ENCODE results near the gene EMC1.
"Not testable (repeated sequence)": the region's sequence is repeated elsewhere in the genome, so short reads cannot be mapped to it uniquely, and the experiment has no call there.

EMC1 gene

GRCh38 chr1:19251305-19252196 is at the start of gene EMC1, which contains the start of gene MRTO4:
TSS of gene EMC1 (minus strand) at chr1:19251524. CDS start at chr1:19251509, 15 bp downstream.
TSS of gene MRTO4 (plus strand) at chr1:19251805. CDS start at chr1:19251836, 31 bp downstream.
- peak; percentile 47 for DNase-seq

- no peak for DNase-seq
These were observed 48.9 kb upstream of the EMC1 start for GRCh38 chr1:19300211-19300610.

DNA sequence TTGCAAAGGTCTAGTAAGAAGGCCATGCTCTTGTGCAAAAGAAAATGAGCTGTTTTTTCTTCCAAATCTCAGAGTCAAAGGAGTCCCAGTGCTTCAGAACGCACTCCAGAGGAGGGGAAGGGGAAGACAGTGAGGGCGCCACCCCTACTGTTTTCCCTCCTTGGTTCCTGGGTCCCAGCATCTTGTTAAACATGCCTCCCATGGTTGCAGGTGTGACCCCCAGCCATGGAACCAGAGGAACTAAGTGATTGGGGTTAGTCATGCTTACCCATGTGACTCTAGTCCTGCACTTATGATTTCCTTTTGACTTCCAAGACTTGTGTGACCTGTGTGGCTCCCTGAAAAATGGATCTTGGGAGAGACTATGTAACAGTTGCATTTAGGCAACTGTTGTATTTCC is 43.3 kb upstream of the EMC1 start:
- no peak for DNase-seq

DNA sequence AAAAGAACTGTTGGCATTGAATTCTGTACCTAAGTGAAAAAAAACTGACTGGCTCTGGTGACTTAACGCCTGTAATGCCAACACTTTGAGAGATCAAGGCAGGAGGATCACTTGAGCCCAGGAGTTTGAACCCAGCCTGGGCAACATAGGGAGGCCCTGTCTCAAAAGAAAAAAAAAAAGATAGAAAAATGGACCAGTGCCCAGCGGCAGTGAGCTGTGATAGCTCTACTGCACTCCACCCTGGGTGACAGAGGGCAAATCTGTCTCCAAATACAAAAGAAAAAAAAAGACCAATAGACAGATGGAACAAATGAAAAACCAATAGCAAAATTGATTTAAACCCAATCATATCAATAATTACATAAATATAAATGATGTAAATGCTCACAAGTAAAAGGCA is 37.9 kb upstream of the EMC1 start:
- DNase-seq, result no peak

GRCh38 chr1:19288324-19289241 is 37.3 kb upstream of the EMC1 start, which contains the start of gene AKR7A3:
TSS of gene AKR7A3 (minus strand) at chr1:19288770. CDS start at chr1:19288709, 61 bp downstream.
- not testable (repeated sequence) for DNase-seq

- no peak for DNase-seq
These were observed 36.3 kb upstream of the EMC1 start for GRCh38 chr1:19287436-19288185.

GRCh38 chr1:19285807-19286206 is 34.5 kb upstream of the EMC1 start:
- not testable (repeated sequence) for DNase-seq

DNA sequence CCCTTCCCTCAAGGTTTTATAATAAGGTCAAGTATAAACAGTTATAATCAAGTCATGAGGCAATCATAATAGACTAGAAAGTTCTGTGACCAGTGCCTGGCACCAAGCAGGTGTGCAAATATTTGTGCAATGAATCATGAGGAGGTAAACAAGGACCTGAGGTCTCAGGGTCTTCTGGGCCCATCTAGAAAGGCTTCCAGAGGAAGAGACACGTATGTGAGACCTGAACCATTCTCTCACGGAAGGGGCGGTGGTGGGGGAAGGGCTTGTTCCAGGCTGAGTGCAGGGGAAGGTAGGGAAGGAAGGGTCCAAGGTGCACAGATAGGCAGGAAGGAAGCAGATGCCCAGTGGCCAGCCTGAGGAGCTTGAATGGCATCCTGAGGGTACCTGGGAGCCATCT is 34.0 kb upstream of the EMC1 start:
- DNase-seq, result not testable (repeated sequence)

DNA sequence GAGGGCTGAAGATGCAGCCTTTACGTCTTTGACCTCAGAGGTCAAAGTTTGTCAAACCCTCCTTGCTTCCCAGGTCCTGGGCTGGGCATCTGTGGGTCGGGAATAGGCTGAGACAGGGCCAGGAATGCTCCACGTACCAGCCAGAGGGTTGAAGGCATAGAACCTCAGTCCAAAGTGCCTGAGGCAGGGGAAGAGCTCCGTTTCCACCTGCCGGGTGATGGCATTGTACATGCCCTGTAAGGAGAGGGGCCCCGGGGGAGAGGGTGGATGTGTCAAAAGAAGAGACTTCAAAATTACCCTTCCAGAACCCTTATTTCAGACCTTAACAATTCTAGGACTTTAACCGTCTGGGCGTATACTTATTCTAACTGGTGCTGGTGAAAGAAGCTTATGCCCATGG is 33.6 kb upstream of the EMC1 start:
- no peak for DNase-seq

DNA sequence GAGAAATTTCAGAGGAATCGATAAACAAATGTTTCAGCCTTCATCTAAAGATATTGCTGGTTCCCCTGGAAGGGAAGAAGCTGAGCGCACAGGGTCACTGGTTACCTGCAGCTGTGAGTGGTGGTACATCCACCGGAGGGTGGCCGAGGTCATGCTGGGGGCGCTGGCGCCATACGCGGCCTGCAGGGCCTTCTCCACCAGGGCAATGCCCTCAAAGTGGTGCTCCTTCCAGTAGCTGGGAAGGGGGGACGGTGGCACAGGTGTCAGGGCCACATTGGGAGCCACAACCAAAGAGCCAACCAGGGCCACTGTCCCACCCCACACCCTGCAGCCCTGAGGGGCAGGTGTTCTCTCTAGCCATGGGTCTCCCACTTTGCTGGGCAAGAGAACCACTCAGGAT is 32.6 kb upstream of the EMC1 start:
- no peak for DNase-seq

DNA sequence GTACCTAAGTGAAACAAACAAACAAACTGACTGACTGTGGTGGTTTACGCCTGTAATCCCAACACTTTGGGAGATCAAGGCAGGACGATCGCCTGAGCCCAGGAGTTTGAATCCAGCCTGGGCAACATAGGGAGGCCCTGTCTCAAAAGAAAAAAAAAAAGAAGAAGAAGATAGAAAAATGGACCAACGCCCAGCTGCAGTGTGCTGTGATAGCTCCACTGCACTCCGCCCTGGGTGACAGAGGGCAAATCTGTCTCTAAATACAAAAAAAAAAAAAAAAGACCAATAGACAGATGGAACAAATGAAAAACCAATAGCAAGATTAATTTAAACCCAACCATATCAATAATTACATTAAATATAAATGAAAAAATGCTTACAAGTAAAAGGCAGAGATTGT is 23.3 kb upstream of the EMC1 start:
- DNase-seq, result no peak

GRCh38 chr1:19273844-19274531 is 22.7 kb upstream of the EMC1 start:
- not testable (repeated sequence) for DNase-seq

DNA sequence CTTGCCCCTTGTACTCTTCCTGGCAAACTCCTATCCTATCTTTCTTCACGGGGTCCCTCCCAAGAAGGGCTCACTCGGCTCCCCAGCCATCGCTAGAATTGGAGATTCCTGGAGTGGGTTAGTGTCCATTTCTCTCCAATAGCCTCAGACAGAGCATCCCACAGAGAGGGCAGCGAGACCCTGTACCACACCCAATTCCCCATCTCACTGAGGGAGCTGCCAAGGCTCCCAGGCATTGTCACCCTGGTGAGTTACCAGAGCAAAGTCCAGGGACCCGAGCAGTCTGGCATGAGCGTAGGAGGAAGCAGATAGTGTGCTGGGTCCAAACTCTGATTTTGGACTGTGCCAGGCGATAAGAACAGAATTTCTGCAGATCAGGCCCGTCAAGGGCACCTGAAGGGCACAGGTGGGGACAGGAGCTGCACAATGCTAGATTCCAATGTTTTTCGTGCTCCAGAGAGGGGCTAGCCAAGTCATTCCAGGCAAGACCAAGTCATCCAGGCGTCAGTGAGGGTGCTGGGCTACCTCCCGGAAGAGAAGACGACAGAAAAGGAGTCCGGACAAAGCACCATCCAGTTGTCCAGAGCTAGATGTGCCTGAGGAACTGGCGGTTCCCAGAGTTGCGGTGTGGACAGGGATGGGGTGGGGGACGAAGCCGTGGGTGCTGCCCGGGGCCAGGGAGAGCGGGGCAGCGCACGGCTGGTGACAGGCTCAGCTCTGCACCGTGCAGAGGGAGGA is 22.0 kb upstream of the EMC1 start:
- DNase-seq, result no peak

DNA sequence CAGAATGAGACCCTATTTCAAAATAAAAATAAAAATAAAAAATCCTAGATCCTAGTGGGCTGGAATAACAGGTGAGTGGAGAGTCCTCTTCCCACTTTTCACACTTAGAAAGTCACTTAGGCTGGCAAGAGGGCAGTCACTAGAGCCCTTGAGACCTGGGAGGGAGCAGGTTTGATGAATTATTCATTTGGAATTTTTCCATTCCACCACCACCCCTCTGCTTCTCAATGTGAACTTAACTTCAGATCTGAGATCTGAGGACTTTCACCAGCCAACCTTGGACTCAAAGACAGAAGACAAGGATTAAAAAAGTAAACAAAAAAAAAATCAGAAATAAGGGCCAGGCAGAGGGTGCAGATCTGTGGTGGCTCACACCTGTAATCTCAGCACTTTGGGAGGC is 20.7 kb upstream of the EMC1 start:
- DNase-seq, result no peak

DNA sequence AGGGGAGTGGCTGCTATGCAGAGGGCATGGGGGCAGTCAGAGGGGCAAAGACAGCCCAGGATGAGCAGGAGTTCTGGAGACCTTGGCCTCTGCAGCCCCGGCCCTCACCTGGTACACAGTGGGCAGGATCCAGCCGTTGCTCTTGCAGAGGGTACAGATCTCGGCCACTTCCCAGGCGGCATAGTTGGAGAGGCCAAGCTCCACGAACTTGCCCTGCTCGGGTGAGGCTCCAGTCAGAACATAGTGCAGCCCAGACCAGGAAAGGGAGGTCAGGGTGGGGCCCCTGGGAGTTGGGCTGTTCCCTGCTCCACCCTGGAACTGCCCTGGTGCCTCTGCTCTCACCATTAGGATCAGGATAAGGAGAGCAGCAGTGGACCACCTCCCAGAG is 19.0 kb upstream of the EMC1 start:
- DNase-seq, result not testable (repeated sequence)

DNA sequence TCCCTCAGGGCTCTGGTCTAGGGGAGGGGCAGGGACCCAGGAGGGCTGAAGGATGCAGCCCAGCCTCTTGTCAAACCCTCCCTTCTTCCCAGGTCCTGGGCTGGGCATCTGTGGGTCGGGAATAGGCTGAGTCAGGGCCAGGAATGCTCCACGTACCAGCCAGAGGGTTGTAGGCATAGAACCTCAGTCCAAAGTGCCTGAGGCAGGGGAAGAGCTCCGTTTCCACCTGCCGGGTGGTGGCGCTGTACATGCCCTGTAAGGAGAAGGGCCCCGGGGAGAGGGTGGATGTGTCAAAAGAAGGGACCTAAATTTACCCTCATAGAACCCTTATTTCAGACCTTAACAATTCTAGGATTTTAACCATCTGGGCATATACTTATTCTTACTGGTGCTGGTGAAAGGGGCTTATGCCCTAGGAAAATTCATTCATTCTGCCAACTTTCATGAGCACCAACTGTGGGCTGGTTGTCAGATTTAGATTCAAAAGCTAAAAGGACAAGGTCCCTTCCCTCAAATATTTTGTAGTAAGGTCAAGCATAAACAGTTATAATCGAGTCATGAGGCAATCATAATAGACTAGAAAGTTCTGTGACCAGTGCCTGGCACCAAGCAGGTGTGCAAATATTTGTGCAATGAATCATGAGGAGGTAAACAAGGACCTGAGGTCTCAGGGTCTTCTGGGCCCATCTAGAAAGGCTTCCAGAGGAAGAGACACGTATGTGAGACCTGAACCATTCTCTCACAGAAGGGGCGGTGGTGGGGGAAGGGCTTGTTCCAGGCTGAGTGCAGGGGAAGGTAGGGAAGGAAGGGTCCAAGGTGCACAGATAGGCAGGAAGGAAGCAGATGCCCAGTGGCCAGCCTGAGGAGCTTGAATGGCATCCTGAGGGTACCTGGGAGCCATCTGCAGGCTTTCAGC is 18.4 kb upstream of the EMC1 start:
- DNase-seq, result not testable (repeated sequence)

- DNase-seq, result no peak
These were observed 17.1 kb upstream of the EMC1 start for GRCh38 chr1:19268445-19268844.

GRCh38 chr1:19262744-19263143 is 11.4 kb upstream of the EMC1 start:
- DNase-seq, result no peak

DNA sequence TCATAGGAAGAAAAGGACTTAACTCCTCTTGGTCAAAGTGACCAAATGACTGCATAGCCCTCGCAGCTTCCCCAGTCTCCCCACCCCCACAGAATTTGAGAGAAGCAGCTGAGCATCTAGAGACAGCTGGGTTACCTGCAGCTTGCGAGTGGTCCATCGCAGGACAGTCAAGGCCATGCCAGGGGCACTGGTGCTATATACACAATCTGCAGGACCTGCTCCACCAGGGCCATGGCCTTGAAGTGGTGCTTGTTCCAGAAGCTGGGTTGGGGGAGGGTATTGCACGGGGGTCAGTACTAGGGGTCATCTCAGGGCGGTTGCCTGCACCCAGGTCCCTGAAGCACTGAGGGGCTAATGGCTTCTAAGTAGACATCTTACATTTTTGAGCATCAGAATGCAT is 10.7 kb upstream of the EMC1 start:
- no peak for DNase-seq
